Stimulated activated naive CD4-positive, alpha-beta T cell (primary cell): ENCODE data around the gene POLA2.

Source experiments
- DNase-seq, 6 experiments: peaks; one replicate each; lab custom pipeline; 2025; lab: John Stamatoyannopoulos, UW

POLA2 gene

DNA sequence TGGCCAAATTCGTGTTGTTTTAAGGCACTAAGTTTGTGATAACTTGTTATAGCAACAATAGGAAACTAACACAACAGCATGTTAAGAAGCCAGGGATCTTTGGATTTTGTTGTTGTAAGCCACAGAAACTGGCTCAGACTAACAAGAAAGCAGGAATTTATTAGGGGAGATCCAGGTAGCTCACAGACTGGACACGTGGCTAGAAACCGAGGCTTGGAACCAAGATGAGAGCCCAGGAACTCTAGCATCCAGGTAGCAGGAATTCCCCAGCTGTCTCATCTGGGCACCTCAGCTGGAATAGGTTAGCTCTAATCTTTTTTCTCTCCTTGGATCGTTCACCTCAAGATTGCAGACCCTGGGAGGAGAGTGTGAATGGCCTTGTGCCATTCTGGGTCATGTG lies 24.9 kb downstream of the POLA2 start:
- no peak for DNase-seq

DNA sequence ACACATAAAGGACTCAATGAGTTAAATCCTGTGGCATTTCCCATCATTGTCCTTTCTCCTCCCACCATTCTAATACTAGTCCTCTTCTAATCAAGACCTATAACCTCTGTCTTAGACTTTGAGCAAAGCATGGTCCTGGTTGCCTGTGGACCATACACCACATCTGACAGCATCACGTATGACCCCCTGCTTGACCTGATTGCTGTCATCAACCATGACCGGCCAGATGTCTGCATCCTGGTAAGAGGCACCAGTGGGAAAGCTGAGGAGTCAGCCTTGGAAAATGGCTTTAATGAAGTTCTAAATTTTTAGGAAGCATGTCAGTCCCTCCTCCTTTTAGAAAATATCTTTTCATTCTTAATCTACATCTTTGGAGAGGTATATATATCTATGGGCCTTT lies 25.8 kb downstream of the POLA2 start:
- no peak for DNase-seq

DNA sequence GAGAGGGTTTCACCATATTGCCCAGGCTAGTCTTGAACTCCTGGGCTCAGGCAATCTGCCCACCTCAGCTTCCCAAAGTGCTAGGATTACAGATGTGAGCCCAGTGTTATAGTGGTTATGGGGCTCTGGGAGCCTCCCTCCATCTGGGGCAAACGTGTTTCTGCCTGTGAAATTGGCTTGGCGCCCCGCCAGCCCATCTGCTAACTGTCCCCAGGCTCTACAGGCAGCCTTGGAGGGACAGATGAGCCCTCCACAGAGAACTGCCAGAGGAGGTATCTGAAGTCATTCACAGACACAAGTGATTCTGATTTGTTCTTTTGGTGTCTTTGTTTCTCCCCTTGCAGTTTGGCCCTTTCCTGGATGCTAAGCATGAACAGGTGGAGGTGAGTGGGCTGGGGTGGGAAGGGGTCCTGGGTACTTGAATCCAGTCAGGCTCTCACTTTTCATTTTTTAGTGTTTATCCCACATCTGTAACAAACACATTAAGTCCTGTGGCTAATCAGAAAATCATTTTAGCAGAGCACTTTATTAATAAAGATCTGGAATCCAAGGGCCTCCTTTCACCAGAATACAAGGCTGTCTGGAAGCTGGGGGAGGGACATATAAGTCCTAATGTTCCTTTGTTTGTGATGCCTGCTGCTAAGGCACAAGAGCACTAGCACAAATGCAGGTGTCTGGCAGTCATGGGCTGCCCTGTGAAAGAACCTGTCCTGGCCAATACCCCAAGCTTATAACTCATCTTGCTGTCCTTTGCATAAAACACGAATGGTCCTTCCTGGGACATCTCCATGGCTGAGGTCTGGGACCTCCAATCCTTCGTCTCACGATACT lies 27.2 kb downstream of the POLA2 start:
- no peak for DNase-seq

DNA sequence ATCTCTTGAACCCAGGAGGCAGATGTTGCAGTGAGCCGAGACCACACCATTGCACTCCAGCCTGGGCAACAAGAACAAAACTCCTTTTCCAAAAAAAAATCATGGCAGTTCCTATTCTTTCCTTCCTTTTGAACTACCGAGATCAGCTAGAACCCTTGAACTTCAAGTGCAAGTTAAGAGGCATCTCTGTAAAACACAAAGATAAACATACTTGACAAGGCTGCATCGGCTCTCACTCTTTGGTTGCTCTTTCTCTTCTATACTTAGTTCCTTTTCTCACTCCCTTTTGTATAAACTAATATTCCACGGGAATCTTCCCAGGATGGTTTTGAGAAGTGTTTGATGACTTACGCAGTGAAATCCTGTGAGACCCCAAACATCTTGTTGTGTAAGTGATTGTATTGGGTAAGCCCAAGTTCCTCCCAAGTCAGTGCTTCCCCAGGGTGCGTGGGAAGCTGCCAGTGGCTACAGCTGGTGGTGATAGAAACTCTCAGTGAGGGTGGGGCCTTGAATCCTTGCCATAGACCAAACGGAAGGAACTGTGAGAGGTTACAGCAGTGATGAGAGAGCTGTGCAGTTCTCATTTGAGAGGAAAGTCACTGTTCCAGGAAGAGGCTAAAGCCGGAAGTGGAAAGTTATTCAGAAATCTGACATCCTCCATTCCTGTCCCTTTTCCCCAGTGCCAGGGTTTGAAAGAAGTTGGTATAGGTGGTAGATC lies 28.8 kb downstream of the POLA2 start:
- DNase-seq, result no peak

DNA sequence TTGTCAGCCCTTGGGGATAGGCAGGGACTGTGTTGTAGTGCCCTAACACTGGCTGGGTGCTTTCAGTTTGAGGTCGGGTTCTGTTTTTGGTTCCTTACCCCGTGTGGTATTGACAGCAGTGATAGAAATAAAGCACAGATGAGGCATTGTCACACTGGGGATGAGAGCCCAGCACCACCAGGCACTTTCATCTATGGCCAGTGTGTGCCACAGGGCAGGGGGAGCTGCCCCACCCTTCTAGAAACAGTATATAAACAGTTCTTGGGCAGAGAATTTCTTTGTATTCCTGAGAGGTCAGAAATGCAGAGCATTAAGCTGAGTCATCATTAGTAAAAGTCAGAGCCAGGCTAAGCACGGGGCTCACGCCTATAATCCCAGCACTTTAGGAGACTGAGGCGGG lies 29.9 kb downstream of the POLA2 start:
- no peak for DNase-seq

DNA sequence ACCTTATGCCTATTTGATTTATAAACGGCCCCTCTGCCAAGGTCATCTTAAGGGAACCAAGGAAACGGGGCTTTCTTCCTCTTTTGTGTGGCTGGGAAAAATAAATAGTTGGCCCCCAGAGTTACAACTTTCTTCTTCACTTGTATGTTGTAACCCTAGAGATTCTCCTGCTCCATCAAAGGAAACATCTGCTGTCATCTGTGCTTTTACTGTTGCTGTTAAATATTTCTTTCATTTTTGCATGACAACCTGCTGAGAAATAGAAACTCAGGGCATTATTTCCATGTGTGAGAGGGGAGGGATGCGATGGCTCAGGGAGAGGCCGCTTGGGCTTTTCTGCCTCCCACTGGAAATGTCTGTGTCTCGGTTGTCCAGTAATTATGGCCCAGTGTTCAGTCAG lies 31.1 kb downstream of the POLA2 start:
- DNase-seq, result no peak

DNA sequence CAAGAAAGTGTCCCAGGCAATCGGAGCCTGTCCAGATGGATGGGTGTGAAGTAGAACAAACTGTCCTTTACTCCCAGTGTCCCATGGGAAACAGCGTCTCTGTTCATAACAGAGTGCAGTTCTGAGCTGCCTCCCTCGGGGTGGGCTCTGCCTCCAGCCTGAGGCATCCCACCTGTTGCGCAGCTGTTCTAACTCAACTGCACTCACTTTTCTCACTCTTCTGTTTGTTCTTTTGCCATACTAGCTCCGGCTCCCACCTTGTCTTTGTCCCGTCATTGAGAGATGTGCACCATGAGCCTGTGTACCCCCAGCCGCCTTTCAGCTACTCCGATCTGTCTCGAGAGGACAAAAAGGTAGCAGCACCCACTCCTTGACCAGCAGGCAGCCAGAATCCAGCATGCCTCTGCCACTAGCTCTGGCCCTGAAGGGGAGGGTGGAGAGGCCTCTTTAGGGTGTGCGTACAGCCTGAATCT lies 32.2 kb downstream of the POLA2 start:
- DNase-seq, result no peak

DNA sequence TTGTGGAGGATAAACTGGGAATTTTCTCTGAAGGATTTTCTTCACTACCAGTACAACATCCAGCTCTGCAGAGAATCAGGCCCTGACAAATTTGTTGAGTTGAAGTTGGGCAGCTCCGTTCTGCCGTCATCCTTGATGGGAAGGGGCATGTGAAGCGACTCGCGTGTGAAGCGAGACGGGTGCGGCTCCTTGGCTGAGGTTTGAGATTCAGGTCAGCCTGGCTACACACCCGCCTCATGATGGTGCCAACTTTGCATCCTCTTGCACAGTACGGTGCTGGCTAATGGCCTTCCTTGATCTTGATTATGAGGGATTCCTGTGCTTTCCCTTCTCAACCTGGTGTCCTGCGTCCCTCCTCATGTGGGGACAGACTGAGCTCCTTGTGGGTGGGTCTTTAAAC lies 33.2 kb downstream of the POLA2 start:
- no peak for DNase-seq

DNA sequence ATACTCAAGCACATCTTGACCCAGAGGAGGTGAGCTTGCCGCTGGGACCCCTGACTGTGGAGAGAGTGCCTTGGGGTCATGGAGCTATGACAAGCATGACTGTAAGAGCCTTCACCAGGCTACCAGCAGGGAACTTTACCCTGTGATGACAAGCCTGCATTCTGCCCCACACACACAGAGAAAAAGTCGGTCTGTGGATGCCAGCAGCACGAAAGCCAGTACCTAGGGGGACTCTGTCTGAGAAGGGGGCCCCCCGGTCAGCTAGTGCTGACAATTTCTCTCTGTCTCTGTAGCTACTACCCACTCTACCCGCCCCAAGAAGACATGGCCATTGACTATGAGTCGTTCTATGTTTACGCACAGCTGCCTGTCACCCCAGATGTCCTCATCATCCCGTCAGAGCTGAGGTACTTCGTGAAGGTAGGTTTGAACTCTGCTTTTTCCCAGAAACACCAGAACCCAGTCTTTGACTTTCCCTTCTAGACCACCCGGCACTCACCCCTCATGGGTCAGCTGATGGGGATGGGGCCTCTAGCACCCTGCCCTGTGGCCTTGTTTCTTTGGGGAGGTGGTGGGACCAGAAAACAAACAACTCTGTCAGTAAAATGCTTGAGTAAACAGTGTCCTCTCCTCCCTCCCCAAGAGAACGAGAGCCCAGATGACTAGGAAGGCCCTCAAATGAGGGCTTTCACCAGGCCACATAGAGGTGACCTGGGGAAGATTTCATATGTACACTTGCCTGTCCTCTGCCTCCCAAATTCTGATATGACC lies 34.0 kb downstream of the POLA2 start:
- DNase-seq, result no peak

DNA sequence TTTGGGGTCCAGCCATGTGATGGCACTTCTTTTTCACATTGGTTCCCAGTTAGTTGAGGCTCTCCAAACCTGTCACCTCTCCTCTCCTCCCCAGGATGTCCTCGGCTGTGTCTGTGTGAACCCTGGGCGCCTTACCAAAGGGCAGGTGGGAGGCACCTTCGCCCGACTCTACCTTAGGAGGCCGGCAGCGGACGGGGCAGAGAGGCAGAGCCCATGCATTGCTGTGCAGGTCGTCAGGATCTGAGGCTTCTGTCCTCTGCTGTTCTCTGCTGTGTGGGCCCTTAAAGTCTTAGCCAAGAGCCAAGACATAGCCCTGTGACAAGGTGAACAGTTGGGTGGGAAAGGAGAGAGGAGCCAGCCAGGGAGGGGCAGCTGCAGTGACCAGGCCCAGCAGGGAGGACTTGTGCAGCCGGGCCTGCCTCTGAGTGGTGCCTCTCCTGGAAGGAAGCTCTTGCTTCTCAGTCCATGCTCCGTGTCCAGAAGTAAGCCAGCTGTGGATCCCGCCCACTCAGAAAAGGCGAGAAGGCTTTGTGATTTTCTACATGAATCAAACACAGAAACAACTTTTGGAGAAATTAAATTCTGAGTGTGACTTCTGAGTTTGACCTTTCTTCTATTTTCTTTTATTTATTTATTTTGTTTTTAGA lies 35.4 kb downstream of the POLA2 start:
- DNase-seq, result no peak

DNA sequence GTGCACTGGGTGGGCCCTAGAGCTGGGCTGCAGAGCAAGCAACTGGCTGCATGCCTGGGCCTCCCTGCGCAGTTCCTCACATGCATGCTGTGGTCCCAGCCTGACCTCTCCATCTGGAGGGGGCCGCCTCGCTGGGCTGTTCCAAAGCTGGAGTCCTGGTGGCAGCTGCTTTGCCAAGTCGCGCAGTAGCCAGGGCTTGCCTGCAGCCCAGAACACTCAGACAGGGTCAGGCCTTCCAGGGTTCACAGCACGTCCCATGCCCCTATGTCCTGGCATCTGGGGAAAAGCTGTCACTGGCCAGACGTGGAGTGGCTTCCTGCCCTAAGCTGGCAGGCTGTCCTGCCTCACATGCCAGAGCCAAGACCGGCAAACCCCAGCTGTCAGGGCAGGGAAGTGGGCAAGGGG lies 36.4 kb downstream of the POLA2 start:
- DNase-seq, result no peak

DNA sequence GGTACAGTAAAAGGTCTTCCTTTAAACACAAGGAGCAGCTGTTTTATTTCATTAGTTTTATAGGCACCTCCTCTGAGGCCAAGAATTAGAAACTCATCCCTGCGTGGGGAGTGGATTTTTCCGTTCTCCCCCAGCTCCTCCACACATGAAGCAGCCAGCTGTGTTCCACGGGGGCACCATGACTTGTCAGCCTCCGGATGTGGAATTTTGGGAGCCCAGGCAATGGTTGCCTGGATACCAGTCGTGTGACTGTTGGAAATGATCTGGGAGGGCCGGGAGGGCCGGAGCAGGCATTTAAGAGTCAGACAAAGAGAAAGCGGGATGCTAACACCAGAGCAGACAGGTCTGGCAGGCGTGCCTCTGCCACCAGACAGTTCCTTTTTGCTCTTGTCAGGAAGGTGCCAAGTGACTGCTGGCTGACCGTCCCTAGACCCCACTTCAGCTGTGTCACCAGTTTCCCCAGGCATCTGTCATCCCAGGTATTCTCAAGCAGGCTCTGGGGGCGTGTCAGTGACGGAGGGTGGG lies 37.0 kb downstream of the POLA2 start:
- no peak for DNase-seq

DNA sequence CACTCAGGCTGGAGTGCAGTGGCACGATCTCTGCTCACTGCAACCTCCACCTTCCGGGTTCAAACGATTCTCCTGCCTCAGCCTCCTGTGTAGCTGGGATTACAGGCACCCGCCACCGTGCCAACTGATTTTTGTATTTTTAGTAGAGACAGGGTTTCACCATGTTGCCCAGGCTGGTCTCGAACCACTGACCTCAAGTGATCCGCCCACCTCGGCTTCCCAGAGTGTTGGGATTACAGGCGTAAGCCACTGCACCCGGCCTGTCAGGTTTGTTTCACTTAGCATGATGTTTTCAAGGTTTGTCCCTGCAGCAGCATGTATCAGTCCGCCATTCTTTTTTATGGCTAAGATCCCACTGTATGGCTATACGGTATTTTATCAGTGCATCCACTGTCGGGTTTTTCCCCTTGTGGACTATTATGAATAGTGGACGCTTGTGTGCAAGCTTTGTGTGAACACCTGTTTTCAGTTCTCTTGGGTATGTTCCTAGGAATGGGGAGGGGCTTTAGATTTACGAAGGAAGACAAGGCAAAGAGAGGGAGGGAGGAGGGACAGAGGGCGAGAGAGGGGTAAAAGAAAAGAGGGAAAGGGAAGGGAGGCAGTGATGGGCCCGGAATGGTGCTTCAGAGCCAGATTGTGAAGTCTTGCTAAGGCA lies 39.0 kb downstream of the POLA2 start:
- no peak for DNase-seq

DNA sequence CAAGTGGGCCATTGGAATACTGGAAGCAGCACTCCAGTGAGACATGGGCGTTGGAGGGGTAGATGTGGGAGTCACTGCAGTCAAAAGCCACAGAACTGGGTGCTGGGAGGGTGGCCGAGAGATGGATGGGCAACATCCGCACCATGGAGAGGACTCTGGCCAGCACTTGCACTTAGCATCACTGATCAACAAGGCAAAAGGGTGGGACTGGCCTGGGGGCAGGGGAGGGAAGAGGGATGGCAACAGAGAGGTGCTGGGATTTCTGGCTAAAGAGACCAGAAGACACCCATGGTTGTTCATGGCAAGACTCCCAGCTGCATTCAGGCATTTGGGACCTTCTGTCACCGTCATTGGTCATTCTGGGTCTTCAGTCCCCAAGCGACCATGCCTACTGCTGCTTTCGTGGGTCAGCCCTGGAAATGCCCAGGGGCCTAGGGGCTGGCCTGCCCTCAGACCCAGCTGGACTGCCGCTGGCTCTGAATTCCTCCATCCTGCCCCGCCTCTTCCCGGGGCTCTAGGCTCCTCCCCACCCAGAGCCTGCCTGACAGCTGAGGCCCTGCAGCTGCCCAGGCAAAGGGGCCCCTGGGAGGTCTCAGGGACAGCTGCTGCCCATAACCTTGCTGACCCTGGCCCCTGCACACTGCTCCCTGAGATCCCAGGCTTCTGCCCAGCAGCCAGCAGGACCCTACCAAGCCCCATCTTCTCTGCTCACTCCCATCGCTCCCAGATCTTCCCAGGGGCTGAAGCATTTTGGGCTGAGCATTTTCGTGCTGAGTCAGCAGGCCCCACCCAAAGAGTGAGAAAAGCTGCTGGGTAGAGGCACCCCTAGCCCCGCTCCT lies 39.9 kb downstream of the POLA2 start:
- DNase-seq, result no peak

DNA sequence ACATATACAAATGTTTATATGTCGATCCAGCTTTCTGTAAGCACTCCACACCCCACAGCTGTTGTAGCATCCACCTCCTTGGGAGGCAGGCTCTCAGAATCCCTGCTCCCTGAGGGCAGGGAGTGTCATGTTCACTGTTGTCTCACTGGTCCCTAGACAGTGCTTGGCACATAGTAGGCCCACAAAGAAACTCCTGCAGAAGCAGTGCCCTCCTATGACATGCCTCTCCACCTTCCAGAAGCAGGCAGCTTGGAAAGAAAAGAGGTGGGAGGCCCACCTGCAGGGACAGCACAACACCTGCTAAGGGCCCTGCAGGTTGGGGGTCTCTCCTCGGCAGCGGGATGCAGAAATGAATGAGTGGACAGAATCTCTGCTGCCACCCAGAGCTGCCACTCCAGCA lies 41.8 kb downstream of the POLA2 start:
- no peak for DNase-seq

DNA sequence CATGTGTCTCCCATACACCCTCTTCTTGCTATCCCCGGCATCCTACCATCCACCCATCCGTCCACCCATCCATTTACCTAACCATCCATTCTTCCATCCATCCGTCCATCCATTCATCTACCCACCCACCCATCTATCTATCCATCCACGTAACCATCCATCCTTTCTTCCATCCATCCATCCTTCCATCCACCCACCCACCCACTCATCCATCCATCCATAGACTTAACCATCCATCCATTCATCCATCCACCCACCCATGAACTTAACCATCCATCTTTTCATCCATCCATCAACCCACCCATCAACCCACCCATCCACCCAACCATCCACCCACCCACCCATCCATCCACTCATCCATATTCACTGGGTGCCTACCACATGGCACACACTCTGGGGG lies 42.3 kb downstream of the POLA2 start:
- no peak for DNase-seq

DNA sequence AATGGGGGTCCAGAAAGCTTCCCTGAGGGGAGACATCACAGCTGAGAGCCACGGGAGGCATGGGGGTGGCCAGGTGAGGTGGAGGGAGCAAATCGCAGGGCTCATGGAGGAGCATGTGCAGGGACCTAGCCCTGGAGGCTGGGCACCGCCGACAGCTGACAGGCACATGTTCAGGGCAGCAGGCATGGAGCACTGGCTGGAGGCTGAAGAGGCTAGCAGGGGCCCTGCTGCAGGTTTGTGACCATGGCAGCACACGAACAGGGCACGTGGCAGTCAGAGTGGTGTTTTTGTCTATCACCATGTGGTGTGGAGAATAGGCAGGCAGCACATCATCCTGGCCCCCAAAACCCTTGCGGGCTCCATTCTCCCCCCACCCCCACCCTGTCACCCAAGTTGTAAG lies 42.9 kb downstream of the POLA2 start:
- no peak for DNase-seq

DNA sequence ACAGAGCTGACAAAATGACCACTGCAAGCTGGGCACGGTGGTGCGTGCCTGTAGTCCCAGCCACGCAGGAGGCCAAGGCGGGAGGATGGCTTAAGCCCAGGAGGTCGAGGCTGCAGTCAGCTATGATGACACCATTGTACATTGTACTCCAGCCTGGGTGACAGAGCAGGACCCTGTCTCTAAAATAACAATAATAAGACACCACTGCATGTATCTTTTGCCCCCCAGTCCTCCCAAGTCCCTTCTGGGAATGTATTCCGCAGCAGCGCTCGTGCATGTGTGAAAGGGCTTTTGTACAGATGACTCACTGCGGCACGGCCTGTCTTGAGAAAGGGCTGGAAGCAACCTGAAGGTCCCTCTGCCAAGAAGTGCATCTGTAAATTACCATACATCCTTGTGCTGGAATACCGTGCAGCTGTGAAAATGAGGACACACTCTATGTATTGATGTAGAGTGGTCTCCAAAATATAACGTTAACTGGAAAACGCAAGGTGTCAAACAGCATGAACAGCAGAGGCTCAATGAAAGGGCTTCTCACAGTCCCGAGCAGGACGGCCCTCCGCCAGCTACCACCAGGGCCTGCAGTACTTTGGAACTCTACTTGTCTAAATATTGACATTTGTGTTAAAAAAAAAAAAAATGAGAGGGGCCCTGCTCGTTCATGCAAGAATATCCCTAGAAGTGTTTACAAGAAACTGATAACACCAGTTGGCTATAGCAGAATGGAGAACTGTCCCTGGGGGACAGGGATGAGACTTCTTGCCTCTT lies 43.9 kb downstream of the POLA2 start:
- DNase-seq, result no peak

DNA sequence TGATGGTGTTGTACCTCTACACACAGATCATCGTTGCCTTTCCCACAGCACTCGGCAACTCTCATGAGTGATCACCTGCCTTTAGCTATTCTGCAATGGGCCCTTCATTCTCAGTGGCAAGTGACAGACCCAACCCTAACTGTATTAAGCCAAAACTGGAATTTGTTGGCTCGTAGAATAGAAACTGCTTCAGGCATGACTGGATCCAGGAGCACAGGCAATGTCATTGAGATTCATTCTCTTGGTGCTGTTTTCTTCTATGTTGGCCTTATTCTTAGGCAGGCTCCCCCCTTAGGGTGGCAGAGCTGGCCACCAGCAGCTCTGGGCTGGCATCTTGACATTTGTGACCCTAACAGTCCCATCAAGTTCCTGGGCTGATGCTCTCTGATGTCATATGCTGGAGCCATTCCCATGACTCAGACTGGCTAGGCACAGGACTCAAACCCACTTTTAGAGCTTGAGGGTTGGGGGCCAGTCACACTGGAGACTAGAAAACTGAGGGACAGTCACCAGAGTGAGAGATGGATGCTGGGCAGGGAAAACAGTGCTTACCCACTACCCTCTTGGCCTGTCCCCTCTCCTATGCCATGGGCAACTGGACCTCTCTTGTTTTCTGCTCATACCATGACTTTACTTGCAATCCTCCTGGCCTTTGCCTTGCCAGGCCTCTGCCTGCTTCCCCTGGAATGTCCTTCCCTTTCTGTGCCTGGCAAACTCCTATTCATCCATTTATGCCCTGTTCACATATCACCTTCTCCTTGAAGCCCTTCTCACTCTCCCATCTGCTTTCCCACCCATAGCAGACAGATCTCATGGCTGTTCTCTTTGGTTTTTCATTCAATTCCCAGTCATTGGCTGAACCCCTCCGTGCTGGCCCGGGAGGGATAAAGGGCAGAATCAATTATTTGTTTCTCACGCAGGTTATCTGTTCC lies 45.8 kb downstream of the POLA2 start:
- DNase-seq, result no peak
